Chondrocyte (in vitro differentiated cells): ENCODE data around the gene HLA-DMB. TPM values are rescaled to one million over a fixed set of nuclear protein-coding genes. Genes with fewer than 3 reads are reported as not detected.

Experiments
- DNase-seq: peaks from one replicate; pipeline ENCODE4 v3.0.0; 2021; ENCODE audit warnings: mixed read lengths, low spot score
- H3K27ac Mint-ChIP-seq: one replicate; pipeline ENCODE4 v1.8.0; 2021; ENCODE audit warnings: mild to moderate bottlenecking, moderate library complexity, mixed read lengths; ENCODE audit not compliant: unreplicated experiment
- H3K27me3 Mint-ChIP-seq: 2 replicates; pipeline ENCODE4 v1.8.0; 2021; ENCODE audit warnings: low read depth, mixed read lengths
- H3K36me3 Mint-ChIP-seq: 2 replicates; pipeline ENCODE4 v1.8.0; 2021; ENCODE audit warnings: low read depth, mixed read lengths
- H3K4me1 Mint-ChIP-seq: 2 replicates; pipeline ENCODE4 v1.8.0; 2021; ENCODE audit warnings: low read depth, mild to moderate bottlenecking, mixed read lengths
- H3K4me3 Mint-ChIP-seq: one replicate; pipeline ENCODE4 v1.8.0; 2021; ENCODE audit warnings: mild to moderate bottlenecking, moderate library complexity, mixed read lengths; ENCODE audit not compliant: unreplicated experiment
- H3K9me3 Mint-ChIP-seq: 2 replicates; pipeline ENCODE4 v1.8.0; 2021; ENCODE audit warnings: low read depth, mixed read lengths
- CTCF ChIP-seq: fragments of 200-600 bp; sonication (generic); IDR thresholded peaks from 2 replicates; pipeline ENCODE4 v1.5.0; 2021; ENCODE audit warnings: antibody characterized with exemption, mild to moderate bottlenecking, moderate library complexity
- total RNA-seq: library from RNA; stranded (reverse); gene quantifications from 3 replicates; pipeline ENCODE4 v1.2.1, GENCODE V29; 2021

HLA-DMB gene
- total RNA-seq, 1 donor from 2014 or later = not detected

DNA sequence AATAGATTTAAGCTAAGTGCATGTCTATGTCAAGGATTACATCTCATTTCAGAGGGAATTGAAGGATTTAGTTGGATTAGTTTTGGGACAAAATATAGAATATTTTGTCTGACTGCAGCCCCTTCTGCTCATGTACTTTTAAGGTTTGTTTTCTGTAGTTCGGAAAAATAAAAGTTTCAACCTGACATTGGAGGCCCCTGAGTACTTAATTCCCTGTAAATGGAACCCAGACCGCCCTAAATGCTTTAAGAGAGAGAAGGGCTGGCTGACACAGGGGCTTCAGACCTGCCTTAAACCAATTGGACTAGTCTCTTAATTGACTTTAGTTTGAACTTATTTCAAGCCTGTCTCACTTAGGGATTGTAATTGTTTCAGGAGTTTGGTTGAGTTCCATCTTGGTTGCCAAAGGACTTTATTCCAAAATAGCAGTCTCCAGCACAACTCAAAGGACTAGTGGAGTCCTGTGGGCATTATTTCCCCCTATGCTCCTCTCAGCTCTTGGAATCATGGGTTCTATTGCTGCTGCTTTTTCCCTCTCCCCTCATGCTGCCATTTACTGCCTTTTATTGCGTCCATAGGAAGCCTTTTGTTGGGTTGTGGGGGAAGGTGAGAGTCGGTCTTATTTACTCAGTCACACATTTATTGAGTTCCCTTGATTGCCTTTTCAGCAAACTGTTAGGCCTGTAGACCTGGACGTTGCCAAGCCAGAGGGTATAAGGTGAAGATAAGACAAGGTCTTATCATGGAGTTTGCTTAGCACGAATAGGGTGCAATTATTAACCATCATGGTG, 42.1 kb upstream of the HLA-DMB start:
- Mint-ChIP-seq H3K27ac (peak overlapping the region; percentile 3), H3K4me3 (no peak overlapping the region)
- no peak for TF ChIP-seq CTCF

GRCh38 chr6:32982084-32982701, 41.4 kb upstream of the HLA-DMB start:
- no peaks in the 10 kb centered on the region for H3K9me3 Mint-ChIP-seq
- no peak overlapping the region for H3K4me3 Mint-ChIP-seq
- no peaks in the 10 kb centered on the region for H3K27me3 Mint-ChIP-seq
- peaks cover 45% of the 10 kb centered on the region for H3K36me3 Mint-ChIP-seq
- TF ChIP-seq CTCF = no peak
- DNase-seq = no peak
- peak overlapping the region; percentile 68 for H3K27ac Mint-ChIP-seq
- peaks cover 32% of the 10 kb centered on the region for H3K4me1 Mint-ChIP-seq

More for the DNA sequence above, 42.1 kb upstream of the HLA-DMB start:
- no peak for DNase-seq
- Mint-ChIP-seq H3K36me3 (peaks cover 38% of the 10 kb centered on the region), H3K9me3 (no peaks in the 10 kb centered on the region), H3K4me1 (peaks cover 25% of the 10 kb centered on the region), H3K27me3 (no peaks in the 10 kb centered on the region)

DNA sequence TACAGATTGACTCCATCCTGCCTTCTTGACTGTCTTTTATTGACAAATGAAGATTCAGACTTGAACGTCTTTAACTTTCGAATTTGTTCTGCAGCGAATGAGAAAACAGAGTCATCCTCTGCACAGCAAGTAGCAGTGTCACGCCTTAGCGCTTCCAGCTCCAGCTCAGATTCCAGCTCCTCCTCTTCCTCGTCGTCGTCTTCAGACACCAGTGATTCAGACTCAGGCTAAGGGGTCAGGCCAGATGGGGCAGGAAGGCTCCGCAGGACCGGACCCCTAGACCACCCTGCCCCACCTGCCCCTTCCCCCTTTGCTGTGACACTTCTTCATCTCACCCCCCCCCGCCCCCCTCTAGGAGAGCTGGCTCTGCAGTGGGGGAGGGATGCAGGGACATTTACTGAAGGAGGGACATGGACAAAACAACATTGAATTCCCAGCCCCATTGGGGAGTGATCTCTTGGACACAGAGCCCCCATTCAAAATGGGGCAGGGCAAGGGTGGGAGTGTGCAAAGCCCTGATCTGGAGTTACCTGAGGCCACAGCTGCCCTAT, 39.7 kb upstream of the HLA-DMB start:
- H3K4me1 Mint-ChIP-seq = peaks cover 48% of the 10 kb centered on the region
- H3K36me3 Mint-ChIP-seq = peaks cover 61% of the 10 kb centered on the region
- H3K9me3 Mint-ChIP-seq = no peaks in the 10 kb centered on the region
- no peaks in the 10 kb centered on the region for H3K27me3 Mint-ChIP-seq
- H3K4me3 Mint-ChIP-seq = no peak overlapping the region
- no peak for DNase-seq
- H3K27ac Mint-ChIP-seq = peak overlapping the region; percentile 32
- no peak for TF ChIP-seq CTCF

DNA sequence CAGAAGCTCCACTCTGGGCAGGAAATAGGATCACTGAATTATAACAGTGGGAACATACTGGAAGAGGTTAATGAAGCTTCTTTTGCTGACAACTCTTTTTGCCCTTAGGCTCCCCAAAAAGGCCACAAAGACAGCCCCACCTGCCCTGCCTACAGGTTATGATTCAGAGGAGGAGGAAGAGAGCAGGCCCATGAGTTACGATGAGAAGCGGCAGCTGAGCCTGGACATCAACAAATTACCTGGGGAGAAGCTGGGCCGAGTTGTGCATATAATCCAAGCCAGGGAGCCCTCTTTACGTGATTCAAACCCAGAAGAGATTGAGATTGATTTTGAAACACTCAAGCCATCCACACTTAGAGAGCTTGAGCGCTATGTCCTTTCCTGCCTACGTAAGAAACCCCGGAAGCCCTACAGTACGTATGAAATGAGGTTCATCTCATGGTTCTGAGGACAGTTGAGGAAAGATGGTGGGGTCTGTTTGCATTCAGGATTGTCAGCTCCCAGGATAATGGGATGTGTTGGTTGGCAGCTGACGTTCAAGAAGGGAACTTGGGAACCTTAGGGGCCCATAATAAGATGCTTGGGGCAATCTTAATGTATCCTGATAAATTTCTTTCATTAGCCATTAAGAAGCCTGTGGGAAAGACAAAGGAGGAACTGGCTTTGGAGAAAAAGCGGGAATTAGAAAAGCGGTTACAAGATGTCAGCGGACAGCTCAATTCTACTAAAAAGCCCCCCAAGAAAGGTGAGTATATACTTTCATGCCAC, 39.1 kb upstream of the HLA-DMB start:
- Mint-ChIP-seq H3K27ac (peak overlapping the region; percentile 9), H3K27me3 (no peaks in the 10 kb centered on the region), H3K9me3 (no peaks in the 10 kb centered on the region), H3K4me1 (peaks cover 55% of the 10 kb centered on the region), H3K36me3 (peaks cover 67% of the 10 kb centered on the region), H3K4me3 (no peak overlapping the region)
- DNase-seq = no peak
- no peak for TF ChIP-seq CTCF

- no peak for TF ChIP-seq CTCF
Observed at GRCh38 chr6:32977953-32978324, 37.1 kb upstream of the HLA-DMB start.

More at GRCh38 chr6:32977953-32978324, 37.1 kb upstream of the HLA-DMB start:
- peaks cover 85% of the 10 kb centered on the region for H3K36me3 Mint-ChIP-seq
- H3K9me3 Mint-ChIP-seq = no peaks in the 10 kb centered on the region
- H3K4me1 Mint-ChIP-seq = peaks cover 57% of the 10 kb centered on the region
- no peak for DNase-seq
- H3K27ac Mint-ChIP-seq = peak overlapping the region; percentile 53
- H3K4me3 Mint-ChIP-seq = no peak overlapping the region
- no peaks in the 10 kb centered on the region for H3K27me3 Mint-ChIP-seq
